ENCODE results near the gene METTL2B.

METTL2B gene

GRCh38 chr7:128530855-128531104 is 54.2 kb downstream of the METTL2B start:
- TF ChIP-seq GATA3 (IDR thresholded peaks at IDR 0.05; ENCODE audit: low read depth, low read length) (no peak), GATA2 (IDR thresholded peaks at IDR 0.05; ENCODE audit: low read depth, low read length) (no peak)

- TF ChIP-seq GATA2 (IDR thresholded peaks at IDR 0.05; ENCODE audit: low read depth, low read length) (no peak), GATA3 (IDR thresholded peaks at IDR 0.05; ENCODE audit: low read depth, low read length) (no peak)
Observed at GRCh38 chr7:128550920-128551319, 74.4 kb downstream of the METTL2B start.

All from SH-SY5Y (cell line).